ENCODE results near the gene AKR1E2. TPM values are rescaled to one million over a fixed set of nuclear protein-coding genes. Genes with fewer than 3 reads are reported as not detected.

AKR1E2 gene
- total RNA-seq, 1 donor from 2014 or later = 6.2 TPM

- no peaks in the 10 kb centered on the region for H3K36me3 Mint-ChIP-seq (ENCODE audit: low read depth, unreplicated experiment)
- peaks cover 4% of the 10 kb centered on the region for H3K4me1 Mint-ChIP-seq (ENCODE audit: unreplicated experiment)
- no peaks in the 10 kb centered on the region for H3K27me3 Mint-ChIP-seq (ENCODE audit: unreplicated experiment)
- H3K9me3 Mint-ChIP-seq (ENCODE audit: unreplicated experiment) = no peaks in the 10 kb centered on the region
- H3K27ac Mint-ChIP-seq (ENCODE audit: unreplicated experiment) = no peak overlapping the region
- DNase-seq (ENCODE audit: low spot score) = no peak
- H3K4me3 Mint-ChIP-seq (ENCODE audit: unreplicated experiment) = no peak overlapping the region
- TF ChIP-seq CTCF (IDR thresholded peaks at IDR 0.05; ENCODE audit: unreplicated experiment) = no peak
Observed at GRCh38 chr10:4806534-4806933, 19.5 kb upstream of the AKR1E2 start.

- no peak overlapping the region for H3K27ac Mint-ChIP-seq (ENCODE audit: unreplicated experiment)
- DNase-seq (ENCODE audit: low spot score) = no peak
- no peaks in the 10 kb centered on the region for H3K36me3 Mint-ChIP-seq (ENCODE audit: low read depth, unreplicated experiment)
- peaks cover 4% of the 10 kb centered on the region for H3K4me1 Mint-ChIP-seq (ENCODE audit: unreplicated experiment)
- TF ChIP-seq CTCF (IDR thresholded peaks at IDR 0.05; ENCODE audit: unreplicated experiment) = no peak
- no peaks in the 10 kb centered on the region for H3K27me3 Mint-ChIP-seq (ENCODE audit: unreplicated experiment)
- no peaks in the 10 kb centered on the region for H3K9me3 Mint-ChIP-seq (ENCODE audit: unreplicated experiment)
- H3K4me3 Mint-ChIP-seq (ENCODE audit: unreplicated experiment) = no peak overlapping the region
Observed at GRCh38 chr10:4807761-4808507, 18.1 kb upstream of the AKR1E2 start.

DNA sequence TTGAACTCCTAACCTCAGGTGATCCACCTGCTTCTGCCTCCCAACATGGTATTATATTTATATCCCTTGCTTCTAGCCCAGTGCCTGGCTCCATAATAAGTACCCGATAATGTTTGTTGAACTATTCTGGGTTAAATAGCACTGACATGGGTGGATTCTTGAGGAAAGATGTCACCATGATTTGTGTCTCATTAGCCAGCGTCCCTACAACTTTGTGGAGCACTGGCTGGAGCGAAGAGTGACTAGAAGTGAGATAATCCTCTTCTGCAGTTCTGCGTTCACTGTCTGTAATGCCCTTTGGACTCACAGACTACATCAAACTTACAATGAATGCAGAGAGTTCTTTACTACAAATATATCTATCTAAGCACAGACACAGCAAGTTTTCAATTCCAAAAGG, 16.9 kb upstream of the AKR1E2 start:
- Mint-ChIP-seq H3K27me3 (ENCODE audit: unreplicated experiment) (no peaks in the 10 kb centered on the region), H3K27ac (ENCODE audit: unreplicated experiment) (no peak overlapping the region), H3K4me1 (ENCODE audit: unreplicated experiment) (peaks cover 4% of the 10 kb centered on the region), H3K4me3 (ENCODE audit: unreplicated experiment) (no peak overlapping the region), H3K36me3 (ENCODE audit: low read depth, unreplicated experiment) (no peaks in the 10 kb centered on the region), H3K9me3 (ENCODE audit: unreplicated experiment) (no peaks in the 10 kb centered on the region)
- TF ChIP-seq CTCF (IDR thresholded peaks at IDR 0.05; ENCODE audit: unreplicated experiment) = no peak
- DNase-seq (ENCODE audit: low spot score) = no peak

DNA sequence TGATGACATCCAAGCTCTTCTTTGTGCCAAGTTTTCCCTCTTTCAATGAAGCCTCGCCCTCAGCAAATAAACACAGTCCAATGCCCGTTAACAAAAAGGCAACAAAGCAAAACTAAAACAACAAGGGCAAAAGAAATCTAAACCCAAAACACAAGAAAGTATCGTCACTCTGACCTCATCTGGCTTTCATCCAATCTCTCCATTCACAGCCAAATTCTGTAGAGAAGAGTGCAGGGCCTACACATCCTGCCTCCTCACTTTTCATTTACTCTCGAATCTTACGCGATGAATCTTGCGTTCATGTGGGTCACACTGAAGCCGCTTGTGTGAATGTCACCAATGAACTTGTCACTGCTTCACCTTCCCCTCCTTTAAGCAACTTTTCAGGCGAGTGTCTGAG, 15.9 kb upstream of the AKR1E2 start:
- no peak for DNase-seq (ENCODE audit: low spot score)
- Mint-ChIP-seq H3K36me3 (ENCODE audit: low read depth, unreplicated experiment) (no peaks in the 10 kb centered on the region), H3K9me3 (ENCODE audit: unreplicated experiment) (no peaks in the 10 kb centered on the region), H3K27ac (ENCODE audit: unreplicated experiment) (no peak overlapping the region), H3K4me1 (ENCODE audit: unreplicated experiment) (peaks cover 4% of the 10 kb centered on the region), H3K27me3 (ENCODE audit: unreplicated experiment) (no peaks in the 10 kb centered on the region), H3K4me3 (ENCODE audit: unreplicated experiment) (no peak overlapping the region)
- TF ChIP-seq CTCF (IDR thresholded peaks at IDR 0.05; ENCODE audit: unreplicated experiment) = no peak

DNA sequence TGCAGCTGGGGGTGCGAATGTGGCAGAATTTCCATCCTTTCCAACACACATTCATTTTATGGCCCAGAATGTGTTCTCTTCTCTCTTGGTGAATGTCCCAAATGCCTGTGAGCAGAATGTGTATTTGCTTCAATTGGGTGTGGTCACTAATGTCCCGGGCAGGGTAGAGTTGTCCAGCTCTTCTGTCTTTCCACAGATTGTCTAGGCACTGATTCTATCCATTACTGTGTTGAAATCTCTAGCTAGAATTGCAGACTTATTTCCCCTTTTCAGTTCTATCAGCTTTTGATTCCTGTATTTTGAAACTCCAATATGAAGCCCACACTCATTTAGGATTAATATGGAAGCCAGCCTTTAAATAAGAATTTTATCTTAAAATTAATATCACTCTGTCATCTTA, 14.0 kb upstream of the AKR1E2 start:
- no peaks in the 10 kb centered on the region for H3K27me3 Mint-ChIP-seq (ENCODE audit: unreplicated experiment)
- no peak overlapping the region for H3K4me3 Mint-ChIP-seq (ENCODE audit: unreplicated experiment)
- no peak for TF ChIP-seq CTCF (IDR thresholded peaks at IDR 0.05; ENCODE audit: unreplicated experiment)
- no peak for DNase-seq (ENCODE audit: low spot score)
- H3K9me3 Mint-ChIP-seq (ENCODE audit: unreplicated experiment) = no peaks in the 10 kb centered on the region
- no peaks in the 10 kb centered on the region for H3K36me3 Mint-ChIP-seq (ENCODE audit: low read depth, unreplicated experiment)
- peaks cover 4% of the 10 kb centered on the region for H3K4me1 Mint-ChIP-seq (ENCODE audit: unreplicated experiment)
- H3K27ac Mint-ChIP-seq (ENCODE audit: unreplicated experiment) = no peak overlapping the region
